Activated CD8-positive, alpha-beta T cell treated with anti-CD3 and anti-CD28 coated beads for 36 hours (primary cell): Measurements from ENCODE around the gene CFAP92. TPM values are rescaled to one million over a fixed set of nuclear protein-coding genes. Genes with fewer than 3 reads are reported as not detected.

Experiments
- ATAC-seq: fragments of 200-7000 bp; cut with Tn5 transposase; one replicate; pipeline ENCODE4 v1.10.0; 2021; ENCODE audit warnings: mild to moderate bottlenecking, moderate library complexity
- CTCF ChIA-PET: fragments of 350-600 bp; sonication (Branson Sonifier 250); formaldehyde crosslinking; loops from one replicate; lab custom pipeline; 2021; ENCODE audit warnings: antibody characterized with exemption; lab: Charles Lee
- POLR2A ChIA-PET: fragments of 350-600 bp; sonication (Branson Sonifier 250); formaldehyde crosslinking; loops from one replicate; lab custom pipeline; 2021; ENCODE audit warnings: antibody characterized with exemption; lab: Charles Lee
- DNase-seq: peaks from one replicate; pipeline ENCODE4 v3.0.0-alpha.2; 2020
- H3K27ac Mint-ChIP-seq: one replicate; pipeline ENCODE4 v1.8.0; 2021; ENCODE audit warnings: mild to moderate bottlenecking, mixed read lengths
- H3K27me3 Mint-ChIP-seq: one replicate; pipeline ENCODE4 v1.8.0; 2021; ENCODE audit warnings: mixed read lengths
- H3K36me3 Mint-ChIP-seq: one replicate; pipeline ENCODE4 v1.8.0; 2021; ENCODE audit warnings: low read depth, mixed read lengths
- H3K4me1 Mint-ChIP-seq: one replicate; pipeline ENCODE4 v1.8.0; 2021; ENCODE audit warnings: low read depth, mixed read lengths
- H3K4me3 Mint-ChIP-seq: one replicate; pipeline ENCODE4 v1.8.0; 2021; ENCODE audit warnings: mild to moderate bottlenecking, moderate library complexity, mixed read lengths
- H3K9me3 Mint-ChIP-seq: one replicate; pipeline ENCODE4 v1.8.0; 2021; ENCODE audit warnings: mixed read lengths
- CTCF ChIP-seq: fragments of 200-600 bp; IDR thresholded peaks from one replicate; pipeline ENCODE4 v1.8.0; 2022; ENCODE audit warnings: antibody characterized with exemption, mild to moderate bottlenecking
- intact Hi-C: fragments of 100-400 bp; cut with micrococcal nuclease; formaldehyde crosslinking; loops from one replicate; pipeline ENCODE4 v1.10.0; 2022
- total RNA-seq, 2 experiments: library from RNA; stranded (reverse); gene quantifications; one replicate each; pipeline ENCODE4 v1.2.3, GENCODE V29; 2021

CFAP92 gene
- total RNA-seq, 2 experiments from 2014 or later: 0.38 to 0.83 TPM

GRCh38 chr3:128903501-128903900 is 90.4 kb downstream of the CFAP92 start:
- no peak for TF ChIP-seq CTCF
- no peaks in the 10 kb centered on the region for H3K4me1 Mint-ChIP-seq
- ChIA-PET CTCF (no interaction called here), POLR2A (no interaction called here)
- no peaks in the 10 kb centered on the region for H3K27me3 Mint-ChIP-seq
- ATAC-seq (no peak), DNase-seq (no peak)
- H3K36me3 Mint-ChIP-seq: peaks cover 50% of the 10 kb centered on the region
- H3K4me3 Mint-ChIP-seq: no peak overlapping the region
- no peaks in the 10 kb centered on the region for H3K9me3 Mint-ChIP-seq
- no peak overlapping the region for H3K27ac Mint-ChIP-seq
- intact Hi-C loops: no loop called here

GRCh38 chr3:128902426-128902825 is 91.5 kb downstream of the CFAP92 start:
- intact Hi-C loops: no loop called here
- no peak overlapping the region for H3K4me3 Mint-ChIP-seq
- H3K9me3 Mint-ChIP-seq: no peaks in the 10 kb centered on the region
- ATAC-seq (no peak), DNase-seq (no peak)
- H3K27me3 Mint-ChIP-seq: no peaks in the 10 kb centered on the region
- H3K27ac Mint-ChIP-seq: no peak overlapping the region
- peaks cover 52% of the 10 kb centered on the region for H3K36me3 Mint-ChIP-seq
- POLR2A ChIA-PET: no interaction called here
- CTCF ChIA-PET: no interaction called here
- no peak for TF ChIP-seq CTCF
- H3K4me1 Mint-ChIP-seq: no peaks in the 10 kb centered on the region

GRCh38 chr3:128895843-128896697 is 97.8 kb downstream of the CFAP92 start:
- H3K27me3 Mint-ChIP-seq: no peaks in the 10 kb centered on the region
- no peak for DNase-seq
- no peaks in the 10 kb centered on the region for H3K9me3 Mint-ChIP-seq
- H3K4me3 Mint-ChIP-seq: no peak overlapping the region
- TF ChIP-seq CTCF: no peak
- CTCF ChIA-PET: no interaction called here
- no peaks in the 10 kb centered on the region for H3K4me1 Mint-ChIP-seq
- H3K36me3 Mint-ChIP-seq: peaks cover 57% of the 10 kb centered on the region
- POLR2A ChIA-PET: no interaction called here
- ATAC-seq: no peak
- intact Hi-C loops: no loop called here
- H3K27ac Mint-ChIP-seq: peak overlapping the region; percentile 36

GRCh38 chr3:128889139-128889894 is 104.6 kb downstream of the CFAP92 start:
- Mint-ChIP-seq H3K9me3 (no peaks in the 10 kb centered on the region), H3K36me3 (peaks cover 25% of the 10 kb centered on the region), H3K27me3 (no peaks in the 10 kb centered on the region), H3K4me3 (no peak overlapping the region), H3K4me1 (no peaks in the 10 kb centered on the region), H3K27ac (peak overlapping the region; percentile 32)
- intact Hi-C loops: no loop called here
- no peak for DNase-seq
- TF ChIP-seq CTCF: no peak
- CTCF ChIA-PET: interaction anchor here (0.7 to 1.3 kb wide), 3 partner anchors 9 to 81 kb away, joined by 3 to 5 read pairs (median 3); no protein-coding TSS in a partner anchor
- ATAC-seq: peak; percentile 49
- POLR2A ChIA-PET: interaction anchor here (1.2 kb wide), 1 partner anchor 10 kb away, joined by 6 read pairs; the partner anchor contains the start of gene ACAD9
